ENCODE data around the gene PLXNA2.

PLXNA2 gene

DNA sequence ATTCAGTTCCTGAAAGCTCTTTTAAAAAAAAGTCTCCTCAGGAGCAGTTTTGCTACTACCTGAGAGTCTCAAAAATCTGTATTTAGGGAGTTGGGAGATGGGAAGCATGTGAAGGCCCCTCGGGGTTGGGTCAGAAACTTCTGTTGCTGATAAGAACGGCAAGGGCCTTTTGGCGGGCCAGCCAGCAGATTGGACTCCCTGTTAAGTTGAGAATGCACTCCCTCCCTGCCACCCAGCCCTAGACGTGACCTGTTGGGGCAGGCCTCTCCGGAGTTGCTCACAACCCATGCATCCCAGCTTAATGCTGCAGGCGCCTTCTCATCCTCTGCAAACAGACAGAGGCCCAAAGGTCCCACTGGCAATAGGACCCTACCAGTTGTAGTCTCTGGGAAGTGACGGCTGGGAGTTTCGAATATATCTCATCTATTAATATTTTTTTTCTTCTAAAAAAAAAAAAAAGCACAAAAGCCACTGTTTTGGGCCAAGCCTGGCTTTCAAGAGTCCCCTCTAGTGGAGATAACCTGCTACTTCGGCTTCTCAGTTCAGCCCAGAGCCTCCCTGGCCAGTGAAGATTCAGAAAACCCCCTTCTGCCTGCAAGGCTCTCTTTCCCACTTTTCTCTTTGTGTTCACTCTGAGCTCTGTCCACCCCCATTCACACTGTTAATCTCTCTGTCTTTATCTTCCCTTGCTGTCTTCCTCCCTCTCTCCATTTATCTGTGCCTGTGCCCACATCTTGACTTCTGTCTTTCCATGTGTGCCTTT is 5.3 kb downstream of the PLXNA2 start:
- peaks cover 4% of the 10 kb centered on the region for H3K27me3 Mint-ChIP-seq (ENCODE audit: low read depth)
- peak overlapping the region; percentile 29 to 94 (median 90) for H3K4me3 Mint-ChIP-seq
- peak overlapping the region; percentile 62 to 96 (median 72) for H3K27ac Mint-ChIP-seq
- H3K36me3 Mint-ChIP-seq (ENCODE audit: low read depth), result peaks cover 1% of the 10 kb centered on the region
- no peaks in the 10 kb centered on the region for H3K9me3 Mint-ChIP-seq
- H3K4me1 Mint-ChIP-seq, result peaks cover 79% of the 10 kb centered on the region
- TF ChIP-seq, protein P1, sequence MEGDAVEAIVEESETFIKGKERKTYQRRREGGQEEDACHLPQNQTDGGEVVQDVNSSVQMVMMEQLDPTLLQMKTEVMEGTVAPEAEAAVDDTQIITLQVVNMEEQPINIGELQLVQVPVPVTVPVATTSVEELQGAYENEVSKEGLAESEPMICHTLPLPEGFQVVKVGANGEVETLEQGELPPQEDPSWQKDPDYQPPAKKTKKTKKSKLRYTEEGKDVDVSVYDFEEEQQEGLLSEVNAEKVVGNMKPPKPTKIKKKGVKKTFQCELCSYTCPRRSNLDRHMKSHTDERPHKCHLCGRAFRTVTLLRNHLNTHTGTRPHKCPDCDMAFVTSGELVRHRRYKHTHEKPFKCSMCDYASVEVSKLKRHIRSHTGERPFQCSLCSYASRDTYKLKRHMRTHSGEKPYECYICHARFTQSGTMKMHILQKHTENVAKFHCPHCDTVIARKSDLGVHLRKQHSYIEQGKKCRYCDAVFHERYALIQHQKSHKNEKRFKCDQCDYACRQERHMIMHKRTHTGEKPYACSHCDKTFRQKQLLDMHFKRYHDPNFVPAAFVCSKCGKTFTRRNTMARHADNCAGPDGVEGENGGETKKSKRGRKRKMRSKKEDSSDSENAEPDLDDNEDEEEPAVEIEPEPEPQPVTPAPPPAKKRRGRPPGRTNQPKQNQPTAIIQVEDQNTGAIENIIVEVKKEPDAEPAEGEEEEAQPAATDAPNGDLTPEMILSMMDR (IDR thresholded peaks at IDR 0.05; ENCODE audit: unreplicated experiment in 3 of 3), result peak; percentile 79 to 85 (median 85)

DNA sequence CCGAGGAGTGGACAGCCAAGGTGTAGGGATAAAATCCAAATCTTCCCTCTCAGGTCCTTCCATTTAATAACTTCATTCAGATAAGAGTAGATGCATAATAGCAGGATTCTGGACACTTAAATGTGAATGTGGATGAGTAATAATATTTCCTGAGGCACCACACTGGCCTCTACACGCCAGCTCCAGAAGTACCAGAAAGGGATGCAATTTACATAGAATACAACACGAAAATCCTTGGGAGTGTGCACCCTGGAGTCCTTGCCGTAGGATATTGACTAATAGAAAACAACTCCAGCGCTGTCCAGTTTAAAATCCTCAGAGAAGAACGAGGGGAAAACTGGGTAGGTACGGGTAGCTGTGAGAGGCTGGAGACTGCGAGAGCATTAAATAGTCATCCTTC is 6.9 kb downstream of the PLXNA2 start:
- Mint-ChIP-seq H3K27me3 (ENCODE audit: low read depth) (peaks cover 5% of the 10 kb centered on the region), H3K36me3 (ENCODE audit: low read depth) (peaks cover 5% of the 10 kb centered on the region), H3K9me3 (no peaks in the 10 kb centered on the region), H3K27ac (peak overlapping the region in 2 of 3 experiments; percentile 62 to 91), H3K4me1 (peaks cover 92% of the 10 kb centered on the region), H3K4me3 (peak overlapping the region in 1 of 3 experiments; percentile 6)
- TF ChIP-seq, protein P1 (IDR thresholded peaks at IDR 0.05; ENCODE audit: unreplicated experiment in 3 of 3), result no peak

DNA sequence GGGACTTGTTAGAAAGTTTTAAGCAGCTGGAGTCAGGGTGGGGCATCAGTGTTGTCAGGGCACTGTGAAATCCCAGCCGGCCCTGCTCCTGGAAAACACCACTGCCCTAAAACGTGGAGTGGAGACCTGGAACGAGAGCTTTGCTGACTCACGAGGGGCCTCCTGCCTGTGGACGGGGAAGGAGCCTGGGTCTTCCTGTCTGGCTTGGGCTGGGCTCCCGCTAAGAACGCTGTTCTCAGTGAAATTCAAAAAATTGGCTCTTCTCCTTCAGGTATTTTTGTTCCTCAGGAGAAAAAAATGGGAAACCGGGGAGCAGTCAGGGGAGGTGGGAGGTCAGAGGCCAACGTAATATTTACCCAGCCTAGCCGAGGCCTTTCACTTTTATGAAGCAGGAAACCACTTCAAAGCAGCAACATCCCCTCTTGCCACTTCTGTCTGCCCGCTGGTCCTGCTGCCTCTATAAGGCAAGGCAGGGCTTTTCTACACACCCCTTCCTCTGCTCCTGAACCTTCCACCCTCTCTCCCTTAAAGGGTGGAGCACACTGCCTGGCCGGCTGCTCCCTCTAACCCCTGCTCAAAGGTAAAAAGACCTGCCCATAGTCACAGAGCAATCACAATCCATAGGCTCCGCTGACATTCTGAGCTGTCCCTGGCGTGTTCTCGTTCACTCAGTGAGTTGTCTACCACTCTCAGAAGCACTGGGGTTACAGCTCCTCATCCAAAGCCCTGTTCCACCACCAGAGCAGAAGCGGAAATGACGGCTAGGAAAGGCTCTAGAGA is 8.0 kb downstream of the PLXNA2 start:
- H3K4me1 Mint-ChIP-seq, result peaks cover 93% of the 10 kb centered on the region
- peaks cover 5% of the 10 kb centered on the region for H3K36me3 Mint-ChIP-seq (ENCODE audit: low read depth)
- H3K9me3 Mint-ChIP-seq, result no peaks in the 10 kb centered on the region
- H3K27me3 Mint-ChIP-seq (ENCODE audit: low read depth), result peaks cover 4% of the 10 kb centered on the region
- TF ChIP-seq, protein P1 (IDR thresholded peaks at IDR 0.05; ENCODE audit: unreplicated experiment in 3 of 3), result no peak
- H3K27ac Mint-ChIP-seq, result peak overlapping the region; percentile 62 to 91 (median 85)
- H3K4me3 Mint-ChIP-seq, result peak overlapping the region; percentile 30 to 54 (median 45)

DNA sequence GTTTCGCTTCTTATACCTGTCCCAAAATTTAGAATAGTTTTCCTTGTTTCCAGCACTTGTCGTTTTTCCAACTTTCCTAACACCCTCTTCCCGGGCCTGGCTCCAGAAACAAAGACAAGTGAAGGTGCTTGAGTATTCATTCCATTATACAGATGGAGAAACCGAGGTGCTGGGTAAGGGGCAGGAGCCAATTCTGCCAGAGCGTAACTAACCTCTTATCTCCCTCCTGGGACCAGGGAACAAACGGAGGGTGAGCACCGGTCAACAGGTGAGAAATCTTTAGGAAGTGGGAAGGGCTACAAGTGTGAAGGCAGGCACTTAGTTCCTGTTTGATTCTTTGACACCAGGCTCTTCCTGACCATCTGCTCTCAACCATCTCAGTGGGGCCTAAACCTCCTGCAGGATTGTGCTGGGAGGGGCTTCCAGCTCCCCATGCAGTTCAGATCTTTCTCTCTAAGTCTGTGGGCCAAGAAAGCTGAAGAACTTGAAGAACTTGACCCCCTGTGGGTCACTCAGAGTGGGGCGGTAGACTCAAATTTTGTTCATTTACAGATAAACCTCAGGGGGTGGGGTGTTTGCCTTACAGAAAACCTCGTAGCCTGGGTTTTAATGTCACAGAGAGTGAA is 8.7 kb downstream of the PLXNA2 start:
- peaks cover 5% of the 10 kb centered on the region for H3K36me3 Mint-ChIP-seq (ENCODE audit: low read depth)
- peak overlapping the region in 2 of 3 experiments; percentile 30 to 54 for H3K4me3 Mint-ChIP-seq
- H3K27ac Mint-ChIP-seq, result peak overlapping the region; percentile 62 to 91 (median 85)
- TF ChIP-seq, protein P1 (IDR thresholded peaks at IDR 0.05; ENCODE audit: unreplicated experiment in 3 of 3), result no peak
- H3K27me3 Mint-ChIP-seq (ENCODE audit: low read depth), result peaks cover 8% of the 10 kb centered on the region
- H3K4me1 Mint-ChIP-seq, result peaks cover 95% of the 10 kb centered on the region
- no peaks in the 10 kb centered on the region for H3K9me3 Mint-ChIP-seq

DNA sequence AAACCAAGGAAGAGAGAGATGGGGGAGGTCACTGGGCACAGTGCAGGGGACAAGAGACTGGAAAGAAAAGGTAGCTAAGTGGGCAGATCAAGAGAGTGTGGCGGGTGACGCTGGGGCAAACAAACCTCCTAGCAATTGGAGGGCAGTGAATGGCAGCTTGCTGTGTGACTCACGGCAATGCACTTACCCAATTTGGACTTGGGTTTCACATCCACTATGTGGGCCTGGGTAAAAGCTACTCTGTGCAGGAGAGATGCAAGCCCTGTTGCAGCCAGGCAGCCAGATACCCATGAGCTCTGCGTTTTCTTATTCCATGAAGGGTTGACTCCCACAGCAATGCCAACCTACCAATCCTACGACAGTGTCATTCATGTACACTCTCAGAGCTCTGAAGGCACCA is 9.5 kb downstream of the PLXNA2 start:
- TF ChIP-seq, protein P1 (IDR thresholded peaks at IDR 0.05; ENCODE audit: unreplicated experiment in 3 of 3), result no peak
- Mint-ChIP-seq H3K36me3 (ENCODE audit: low read depth) (peaks cover 5% of the 10 kb centered on the region), H3K27me3 (ENCODE audit: low read depth) (peaks cover 9% of the 10 kb centered on the region), H3K9me3 (no peaks in the 10 kb centered on the region), H3K27ac (peak overlapping the region in 1 of 3 experiments; percentile 73), H3K4me3 (no peak overlapping the region), H3K4me1 (peaks cover 90% of the 10 kb centered on the region)

Data from nephron (organoid).